Measurements from ENCODE around the gene CA11.

The CA11 gene

DNA sequence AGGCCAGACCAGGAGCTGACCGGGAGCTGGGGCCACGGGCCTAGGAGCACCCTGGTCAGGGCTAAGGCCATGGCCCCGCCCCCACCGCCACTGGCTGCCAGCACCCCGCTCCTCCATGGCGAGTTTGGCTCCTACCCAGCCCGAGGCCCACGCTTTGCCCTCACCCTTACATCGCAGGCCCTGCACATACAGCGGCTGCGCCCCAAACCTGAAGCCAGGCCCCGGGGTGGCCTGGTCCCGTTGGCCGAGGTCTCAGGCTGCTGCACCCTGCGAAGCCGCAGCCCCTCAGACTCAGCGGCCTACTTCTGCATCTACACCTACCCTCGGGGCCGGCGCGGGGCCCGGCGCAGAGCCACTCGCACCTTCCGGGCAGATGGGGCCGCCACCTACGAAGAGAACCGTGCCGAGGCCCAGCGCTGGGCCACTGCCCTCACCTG lies 20.1 kb downstream of the CA11 start:
- TF ChIP-seq, protein P1, sequence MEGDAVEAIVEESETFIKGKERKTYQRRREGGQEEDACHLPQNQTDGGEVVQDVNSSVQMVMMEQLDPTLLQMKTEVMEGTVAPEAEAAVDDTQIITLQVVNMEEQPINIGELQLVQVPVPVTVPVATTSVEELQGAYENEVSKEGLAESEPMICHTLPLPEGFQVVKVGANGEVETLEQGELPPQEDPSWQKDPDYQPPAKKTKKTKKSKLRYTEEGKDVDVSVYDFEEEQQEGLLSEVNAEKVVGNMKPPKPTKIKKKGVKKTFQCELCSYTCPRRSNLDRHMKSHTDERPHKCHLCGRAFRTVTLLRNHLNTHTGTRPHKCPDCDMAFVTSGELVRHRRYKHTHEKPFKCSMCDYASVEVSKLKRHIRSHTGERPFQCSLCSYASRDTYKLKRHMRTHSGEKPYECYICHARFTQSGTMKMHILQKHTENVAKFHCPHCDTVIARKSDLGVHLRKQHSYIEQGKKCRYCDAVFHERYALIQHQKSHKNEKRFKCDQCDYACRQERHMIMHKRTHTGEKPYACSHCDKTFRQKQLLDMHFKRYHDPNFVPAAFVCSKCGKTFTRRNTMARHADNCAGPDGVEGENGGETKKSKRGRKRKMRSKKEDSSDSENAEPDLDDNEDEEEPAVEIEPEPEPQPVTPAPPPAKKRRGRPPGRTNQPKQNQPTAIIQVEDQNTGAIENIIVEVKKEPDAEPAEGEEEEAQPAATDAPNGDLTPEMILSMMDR (IDR thresholded peaks at IDR 0.05; ENCODE audit: low read depth, low read length, missing control alignments) = no peak

DNA sequence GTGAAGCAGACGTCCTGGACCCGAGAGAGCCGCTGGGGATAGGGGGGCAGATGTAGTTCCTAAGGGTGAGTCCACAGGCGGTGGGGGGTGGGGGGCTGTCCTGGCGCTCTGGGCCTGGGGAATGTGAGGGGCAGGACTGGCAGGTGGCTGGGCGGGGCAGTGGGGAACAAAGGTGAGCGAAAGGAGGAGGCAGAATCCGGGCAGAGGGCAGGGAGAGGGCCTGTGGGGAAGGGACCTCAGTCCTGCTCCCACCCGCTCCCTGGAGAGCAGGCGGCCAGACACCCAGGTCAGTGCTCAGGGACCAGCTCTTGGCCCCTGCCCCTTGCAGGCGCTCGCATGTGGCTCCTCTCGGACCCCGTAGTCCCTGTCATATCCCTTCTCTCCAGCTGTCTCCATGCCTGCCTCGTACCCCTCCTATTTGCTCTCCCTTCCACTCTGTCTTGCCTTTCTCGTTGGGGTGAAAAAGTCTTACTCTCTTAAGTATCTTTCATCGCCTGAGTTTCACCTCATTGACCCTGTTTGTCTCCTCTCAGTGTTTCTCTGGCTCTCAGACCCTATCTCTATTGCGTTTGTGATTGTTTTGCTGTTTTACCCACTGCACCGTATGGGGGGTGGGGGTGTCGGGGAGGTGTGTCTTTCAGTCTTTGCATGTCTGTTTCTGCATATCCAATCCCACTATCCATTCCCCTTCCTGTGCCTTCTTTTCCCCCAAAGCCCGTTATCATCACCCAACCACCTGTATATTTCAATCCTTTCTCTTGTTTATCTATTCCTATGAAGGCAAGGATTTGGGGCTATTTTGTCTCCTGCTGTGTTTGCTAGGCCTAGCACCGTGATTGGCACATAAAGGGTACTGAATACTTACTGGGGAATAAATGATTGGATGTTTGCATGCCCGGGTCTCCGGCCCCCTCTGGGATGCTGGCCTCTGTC lies 20.9 kb downstream of the CA11 start:
- in situ Hi-C loops (cut with HindIII; ENCODE audit: low pct_ligation_motif_present, low sequenced_read_pairs) = no loop called here
- Histone ChIP-seq H3K36me3 (replicated peaks) (no peaks in the 10 kb centered on the region), H3K4me3 (ENCODE audit: low read depth, low read length) (peak overlapping the region; percentile 63), H3K27ac (no peak overlapping the region), H3K27me3 (replicated peaks) (no peaks in the 10 kb centered on the region)
- TF ChIP-seq, protein P1 (IDR thresholded peaks at IDR 0.05; ENCODE audit: low read depth, low read length, missing control alignments) = no peak
- no peak for DNase-seq

More for the DNA sequence above, 20.1 kb downstream of the CA11 start:
- Histone ChIP-seq H3K27me3 (replicated peaks) (no peaks in the 10 kb centered on the region), H3K27ac (no peak overlapping the region), H3K4me3 (ENCODE audit: low read depth, low read length) (no peak overlapping the region), H3K36me3 (replicated peaks) (no peaks in the 10 kb centered on the region)
- no peak for DNase-seq
- in situ Hi-C loops (cut with HindIII; ENCODE audit: low pct_ligation_motif_present, low sequenced_read_pairs) = no loop called here

- TF ChIP-seq, protein P1 (IDR thresholded peaks at IDR 0.05; ENCODE audit: low read depth, low read length, missing control alignments) = no peak
- Histone ChIP-seq H3K4me3 (ENCODE audit: low read depth, low read length) (peak overlapping the region; percentile 63), H3K27ac (peak overlapping the region; percentile 56), H3K36me3 (replicated peaks) (no peaks in the 10 kb centered on the region), H3K27me3 (replicated peaks) (no peaks in the 10 kb centered on the region)
- peak; percentile 97 for DNase-seq
- in situ Hi-C loops (cut with HindIII; ENCODE audit: low pct_ligation_motif_present, low sequenced_read_pairs) = no loop called here
Observed at GRCh38 chr19:48624067-48624594, 21.9 kb downstream of the CA11 start.

- H3K27me3 ChIP-seq (replicated peaks) = no peaks in the 10 kb centered on the region
- TF ChIP-seq, protein P1 (IDR thresholded peaks at IDR 0.05; ENCODE audit: low read depth, low read length, missing control alignments) = no peak
- in situ Hi-C loops (cut with HindIII; ENCODE audit: low pct_ligation_motif_present, low sequenced_read_pairs) = no loop called here
- H3K27ac ChIP-seq = peak overlapping the region; percentile 56
- no peaks in the 10 kb centered on the region for H3K36me3 ChIP-seq (replicated peaks)
- no peak for DNase-seq
- H3K4me3 ChIP-seq (ENCODE audit: low read depth, low read length) = peak overlapping the region; percentile 43
Observed at GRCh38 chr19:48623556-48624066, 22.4 kb downstream of the CA11 start.

- H3K4me3 ChIP-seq (ENCODE audit: low read depth, low read length) = peak overlapping the region; percentile 98
- H3K27ac ChIP-seq = peak overlapping the region; percentile 72
- in situ Hi-C loops (cut with HindIII; ENCODE audit: low pct_ligation_motif_present, low sequenced_read_pairs) = no loop called here
- TF ChIP-seq, protein P1 (IDR thresholded peaks at IDR 0.05; ENCODE audit: low read depth, low read length, missing control alignments) = peak; percentile 11
- H3K36me3 ChIP-seq (replicated peaks) = peaks cover 28% of the 10 kb centered on the region
- no peak for DNase-seq
- no peaks in the 10 kb centered on the region for H3K27me3 ChIP-seq (replicated peaks)
Observed at GRCh38 chr19:48619692-48620585, 26.0 kb downstream of the CA11 start.
